Epithelial cell of proximal tubule (primary cell): ENCODE measurements around the gene RAPGEF1. TPM values are rescaled to one million over a fixed set of nuclear protein-coding genes. Genes with fewer than 3 reads are reported as not detected.

Source experiments
- DNase-seq: peaks from one replicate; pipeline ENCODE4 v3.0.0-alpha.2; 2011; ENCODE audit warnings: low read depth
- H3K4me3 ChIP-seq: 2 replicates; pipeline ENCODE4 v1.5.1; 2011; ENCODE audit warnings: low read depth, mild to moderate bottlenecking, low read length
- CTCF ChIP-seq: conservative IDR thresholded peaks from 2 replicates; pipeline ENCODE4 v1.5.1; 2012; ENCODE audit warnings: low read depth, mild to moderate bottlenecking, low read length
- total RNA-seq: library from RNA; depleted of rRNA; stranded (reverse); fragments of >200 nt; gene quantifications from 2 replicates; pipeline ENCODE4 v1.2.3, GENCODE V29; 2015

The RAPGEF1 gene
- total RNA-seq, 1 donor from 2014 or later = 34.8 TPM

GRCh38 chr9:131590449-131590848, 149.4 kb downstream of the RAPGEF1 start:
- H3K4me3 ChIP-seq = no peak overlapping the region
- TF ChIP-seq CTCF = no peak
- no peak for DNase-seq

GRCh38 chr9:131589993-131590392, 149.9 kb downstream of the RAPGEF1 start:
- no peak for DNase-seq

GRCh38 chr9:131589124-131589711, 150.7 kb downstream of the RAPGEF1 start:
- H3K4me3 ChIP-seq = no peak overlapping the region
- TF ChIP-seq CTCF = no peak
- no peak for DNase-seq

More at GRCh38 chr9:131589993-131590392, 149.9 kb downstream of the RAPGEF1 start:
- no peak for TF ChIP-seq CTCF
- no peak overlapping the region for H3K4me3 ChIP-seq

- TF ChIP-seq CTCF = no peak
- H3K4me3 ChIP-seq = no peak overlapping the region
Measured at GRCh38 chr9:131588396-131588795, 151.5 kb downstream of the RAPGEF1 start.

GRCh38 chr9:131587906-131588305, 152.0 kb downstream of the RAPGEF1 start:
- no peak for TF ChIP-seq CTCF
- no peak overlapping the region for H3K4me3 ChIP-seq
- DNase-seq = no peak

More at GRCh38 chr9:131588396-131588795, 151.5 kb downstream of the RAPGEF1 start:
- no peak for DNase-seq

GRCh38 chr9:131587331-131587730, 152.5 kb downstream of the RAPGEF1 start:
- no peak for TF ChIP-seq CTCF
- no peak overlapping the region for H3K4me3 ChIP-seq
- DNase-seq = no peak

- DNase-seq = no peak
- H3K4me3 ChIP-seq = no peak overlapping the region
- no peak for TF ChIP-seq CTCF
Measured at GRCh38 chr9:131585375-131585774, 154.5 kb downstream of the RAPGEF1 start.
